ENCODE results near the gene PSMB3. TPM values are rescaled to one million over a fixed set of nuclear protein-coding genes. Genes with fewer than 3 reads are reported as not detected.

PSMB3 gene
- total RNA-seq, 3 donors from 2014 or later, result 132 to 214 (median 167) TPM

- Histone ChIP-seq H3K4me3 (no peak overlapping the region), H3K36me3 (peaks cover 4% of the 10 kb centered on the region), H3K27me3 (no peaks in the 10 kb centered on the region), H3K4me1 (no peaks in the 10 kb centered on the region), H3K9me3 (no peaks in the 10 kb centered on the region), H3K27ac (peak overlapping the region in 1 of 2 donors; percentile 7)
- no peak for TF ChIP-seq POLR2A (IDR thresholded peaks at IDR 0.05)
- no peak for TF ChIP-seq POLR2AphosphoS5 (IDR thresholded peaks at IDR 0.05)
- TF ChIP-seq CTCF (IDR thresholded peaks at IDR 0.05), result no peak
- DNase-seq (ENCODE audit: low spot score in 2 of 2), result no peak
- intact Hi-C loops (cut with DNase I; ENCODE audit: low total_unique reads), result no loop called here
Measured at GRCh38 chr17:38719289-38719942, 33.1 kb upstream of the PSMB3 start.

- intact Hi-C loops (cut with DNase I; ENCODE audit: low total_unique reads), result no loop called here
- H3K36me3 ChIP-seq, result peaks cover 5% of the 10 kb centered on the region
- no peak overlapping the region for H3K27ac ChIP-seq
Measured at GRCh38 chr17:38719943-38720641, 32.4 kb upstream of the PSMB3 start.

GRCh38 chr17:38720941-38721340 is 31.6 kb upstream of the PSMB3 start:
- Histone ChIP-seq H3K27me3 (no peaks in the 10 kb centered on the region), H3K4me3 (no peak overlapping the region), H3K9me3 (no peaks in the 10 kb centered on the region), H3K4me1 (no peaks in the 10 kb centered on the region), H3K36me3 (peaks cover 7% of the 10 kb centered on the region), H3K27ac (no peak overlapping the region)
- TF ChIP-seq CTCF (IDR thresholded peaks at IDR 0.05) (no peak), POLR2A (IDR thresholded peaks at IDR 0.05) (no peak), POLR2AphosphoS5 (IDR thresholded peaks at IDR 0.05) (no peak)
- no peak for DNase-seq (ENCODE audit: low spot score in 2 of 2)
- intact Hi-C loops (cut with DNase I; ENCODE audit: low total_unique reads), result no loop called here

More at GRCh38 chr17:38719943-38720641, 32.4 kb upstream of the PSMB3 start:
- TF ChIP-seq POLR2A (IDR thresholded peaks at IDR 0.05) (no peak), POLR2AphosphoS5 (IDR thresholded peaks at IDR 0.05) (no peak), CTCF (IDR thresholded peaks at IDR 0.05) (no peak)
- H3K4me1 ChIP-seq, result no peaks in the 10 kb centered on the region
- H3K9me3 ChIP-seq, result no peaks in the 10 kb centered on the region
- no peaks in the 10 kb centered on the region for H3K27me3 ChIP-seq
- H3K4me3 ChIP-seq, result no peak overlapping the region
- no peak for DNase-seq (ENCODE audit: low spot score in 2 of 2)

- Histone ChIP-seq H3K36me3 (peaks cover 3% of the 10 kb centered on the region), H3K9me3 (no peaks in the 10 kb centered on the region), H3K4me3 (no peak overlapping the region), H3K27ac (no peak overlapping the region), H3K27me3 (no peaks in the 10 kb centered on the region), H3K4me1 (no peaks in the 10 kb centered on the region)
- intact Hi-C loops (cut with DNase I; ENCODE audit: low total_unique reads), result no loop called here
- TF ChIP-seq POLR2A (IDR thresholded peaks at IDR 0.05) (no peak), CTCF (IDR thresholded peaks at IDR 0.05) (no peak), POLR2AphosphoS5 (IDR thresholded peaks at IDR 0.05) (no peak)
- no peak for DNase-seq (ENCODE audit: low spot score in 2 of 2)
Measured at GRCh38 chr17:38721802-38722201, 30.7 kb upstream of the PSMB3 start.

- no peak for DNase-seq (ENCODE audit: low spot score in 2 of 2)
Measured at GRCh38 chr17:38724337-38724988, 28.1 kb upstream of the PSMB3 start.

More at GRCh38 chr17:38724337-38724988, 28.1 kb upstream of the PSMB3 start:
- H3K9me3 ChIP-seq, result no peaks in the 10 kb centered on the region
- intact Hi-C loops (cut with DNase I; ENCODE audit: low total_unique reads), result no loop called here
- TF ChIP-seq POLR2AphosphoS5 (IDR thresholded peaks at IDR 0.05) (no peak), POLR2A (IDR thresholded peaks at IDR 0.05) (no peak), CTCF (IDR thresholded peaks at IDR 0.05) (no peak)
- peaks cover 0 to 5% of the 10 kb centered on the region in 2 donors for H3K4me1 ChIP-seq
- peaks cover 3% of the 10 kb centered on the region for H3K36me3 ChIP-seq
- no peaks in the 10 kb centered on the region for H3K27me3 ChIP-seq
- H3K27ac ChIP-seq, result no peak overlapping the region
- H3K4me3 ChIP-seq, result no peak overlapping the region

Measured in breast epithelium (tissue), 4 donors.